ENCODE data around the gene SPATS2L.

SPATS2L gene

GRCh38 chr2:200296118-200296517 lies 10.4 kb upstream of the SPATS2L start:
- FAIRE-seq (no peak), DNase-seq (ENCODE audit: low spot score) (no peak)

GRCh38 chr2:200297100-200297499 lies 9.4 kb upstream of the SPATS2L start:
- FAIRE-seq (no peak), DNase-seq (ENCODE audit: low spot score) (no peak)

GRCh38 chr2:200297989-200298388 lies 8.5 kb upstream of the SPATS2L start:
- no peak for FAIRE-seq
- no peak for DNase-seq (ENCODE audit: low spot score)

DNA sequence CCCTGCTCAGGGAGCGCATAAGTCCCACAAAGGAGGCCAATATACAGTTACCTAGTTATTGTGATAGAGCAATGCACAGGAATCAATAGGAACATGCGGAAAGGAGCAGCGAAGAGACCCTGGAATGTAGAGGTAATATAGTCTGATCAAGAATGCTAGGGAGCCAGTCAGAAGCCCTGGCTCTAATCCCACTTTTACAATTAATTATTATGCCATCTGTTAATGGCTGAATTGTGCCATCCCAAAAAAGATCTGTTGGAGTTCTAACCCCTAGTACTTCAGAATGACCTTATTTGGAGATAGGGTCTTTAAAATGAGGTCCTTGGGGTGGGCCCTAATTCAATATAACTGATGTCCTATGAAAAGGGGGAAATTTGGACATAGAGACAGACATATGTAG lies 7.7 kb upstream of the SPATS2L start:
- FAIRE-seq (no peak), DNase-seq (ENCODE audit: low spot score) (no peak)

DNA sequence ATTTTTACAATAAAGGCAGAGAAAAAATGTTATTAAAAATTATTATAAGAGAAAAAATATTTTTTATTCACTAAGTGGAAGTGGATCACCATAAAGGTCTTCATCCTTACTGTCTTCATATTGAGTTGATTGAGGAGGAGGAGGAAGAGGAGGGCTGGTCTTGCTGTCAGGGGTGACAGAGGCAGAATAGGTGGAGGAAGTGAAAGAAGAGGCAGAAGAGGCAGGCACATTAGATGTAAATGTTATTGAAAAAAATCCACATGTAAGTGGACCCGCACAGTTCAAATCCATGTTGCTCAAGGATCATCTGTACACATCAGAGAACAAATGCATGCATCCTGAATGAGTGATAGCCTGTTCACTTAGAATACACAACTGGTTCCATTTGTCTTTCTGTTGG lies 6.4 kb upstream of the SPATS2L start:
- FAIRE-seq (no peak), DNase-seq (ENCODE audit: low spot score) (no peak)

DNA sequence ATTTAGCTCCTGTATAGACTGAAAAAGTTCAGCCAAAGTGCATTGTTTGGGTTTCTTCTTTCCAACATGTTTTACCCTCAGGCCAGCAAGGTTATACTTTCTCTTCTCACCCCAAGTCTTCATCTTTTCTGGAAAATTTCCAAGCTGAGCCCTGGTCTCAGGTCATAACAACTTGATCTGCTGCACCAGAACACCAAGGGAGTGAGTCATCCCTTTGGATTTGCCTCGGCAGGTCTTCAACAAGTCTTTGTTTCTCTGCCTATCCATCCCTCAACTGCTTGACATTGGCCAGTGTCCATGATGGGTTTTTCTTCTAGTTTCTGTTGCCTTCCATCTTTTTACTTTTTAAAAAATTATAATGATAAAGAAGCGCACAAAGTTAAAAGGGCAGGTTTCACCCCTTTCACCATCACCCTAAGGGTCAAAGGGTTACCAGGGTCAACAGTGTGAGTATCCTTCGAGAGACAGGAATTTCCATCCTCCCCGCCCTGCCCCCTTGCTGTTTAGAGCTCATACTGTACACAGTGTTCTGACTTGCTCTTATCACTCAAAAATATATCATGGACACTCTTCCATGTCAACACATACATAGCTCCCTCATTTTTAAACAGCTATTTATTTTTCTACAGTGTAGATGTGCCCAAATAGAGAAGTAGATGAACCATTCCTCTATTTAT lies 5.7 kb upstream of the SPATS2L start:
- DNase-seq (ENCODE audit: low spot score): peak; percentile 85
- FAIRE-seq: peak; percentile 92

- no peak for DNase-seq (ENCODE audit: low spot score)
- FAIRE-seq: peak; percentile 78
Measured at GRCh38 chr2:200301953-200302858, 4.3 kb upstream of the SPATS2L start.

DNA sequence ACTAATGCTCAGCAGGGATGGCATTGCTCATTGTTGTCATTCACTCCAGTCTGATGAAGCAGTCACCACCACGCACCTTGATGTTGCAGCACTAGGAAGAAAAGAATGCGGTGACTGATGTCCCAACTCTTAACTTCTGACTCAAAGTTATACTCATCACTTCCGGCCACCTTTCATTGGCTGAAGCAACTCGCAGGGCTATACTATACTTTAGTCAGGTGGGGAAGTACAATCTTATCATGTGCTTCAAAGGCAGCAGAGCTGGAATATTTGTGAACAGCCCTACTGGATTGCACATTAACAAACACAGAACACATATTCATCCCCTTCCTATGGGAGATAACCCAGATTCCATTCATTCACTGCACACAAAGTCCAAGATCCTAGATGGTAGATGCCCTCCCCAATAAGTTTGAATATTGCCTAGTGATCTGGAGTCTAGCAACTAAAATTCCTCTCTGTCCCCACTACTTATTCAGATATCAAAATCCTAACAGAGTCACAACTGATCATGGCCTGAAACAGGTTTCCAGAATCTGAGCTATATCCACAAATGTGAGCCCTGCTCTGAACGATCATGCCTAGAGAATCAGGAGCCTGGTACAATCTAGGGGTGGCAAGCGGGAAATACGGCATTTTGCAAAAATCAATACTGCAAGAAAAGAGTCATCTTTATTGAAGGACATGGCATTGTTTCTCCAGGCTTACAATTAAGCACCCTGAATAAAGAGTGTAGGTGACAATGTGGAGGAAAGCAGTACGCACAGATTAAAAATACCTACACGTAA lies 3.4 kb upstream of the SPATS2L start:
- DNase-seq (ENCODE audit: low spot score): peak; percentile 96
- FAIRE-seq: peak; percentile 89

DNA sequence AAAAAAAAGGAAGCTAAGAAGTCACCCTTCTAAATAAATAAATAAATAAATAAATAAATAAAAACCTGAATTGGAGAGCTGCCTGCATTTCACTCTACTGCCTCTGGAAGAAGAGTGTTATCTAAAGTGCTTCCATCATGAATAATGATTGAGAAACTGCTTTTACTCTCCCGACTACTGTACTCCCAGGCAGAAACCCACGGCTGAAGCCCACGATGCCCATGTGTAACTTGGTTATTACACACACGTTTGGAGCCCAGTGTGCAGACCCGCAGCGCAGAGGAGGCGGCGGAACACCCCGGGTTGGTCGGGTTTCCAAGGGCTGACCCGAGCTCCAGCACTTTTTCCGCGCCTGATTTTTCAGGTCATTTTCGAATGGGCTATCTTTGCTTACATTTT lies 697 bp upstream of the SPATS2L start:
- no peak for FAIRE-seq
- peak; percentile 30 for DNase-seq (ENCODE audit: low spot score)

GRCh38 chr2:200306931-200307723 lies 634 bp downstream of the SPATS2L start:
- no peak for FAIRE-seq
- DNase-seq (ENCODE audit: low spot score): peak; percentile 34

- DNase-seq (ENCODE audit: low spot score) (no peak), FAIRE-seq (peak; percentile 35)
Measured at GRCh38 chr2:200307724-200308545, 1.4 kb downstream of the SPATS2L start.

DNA sequence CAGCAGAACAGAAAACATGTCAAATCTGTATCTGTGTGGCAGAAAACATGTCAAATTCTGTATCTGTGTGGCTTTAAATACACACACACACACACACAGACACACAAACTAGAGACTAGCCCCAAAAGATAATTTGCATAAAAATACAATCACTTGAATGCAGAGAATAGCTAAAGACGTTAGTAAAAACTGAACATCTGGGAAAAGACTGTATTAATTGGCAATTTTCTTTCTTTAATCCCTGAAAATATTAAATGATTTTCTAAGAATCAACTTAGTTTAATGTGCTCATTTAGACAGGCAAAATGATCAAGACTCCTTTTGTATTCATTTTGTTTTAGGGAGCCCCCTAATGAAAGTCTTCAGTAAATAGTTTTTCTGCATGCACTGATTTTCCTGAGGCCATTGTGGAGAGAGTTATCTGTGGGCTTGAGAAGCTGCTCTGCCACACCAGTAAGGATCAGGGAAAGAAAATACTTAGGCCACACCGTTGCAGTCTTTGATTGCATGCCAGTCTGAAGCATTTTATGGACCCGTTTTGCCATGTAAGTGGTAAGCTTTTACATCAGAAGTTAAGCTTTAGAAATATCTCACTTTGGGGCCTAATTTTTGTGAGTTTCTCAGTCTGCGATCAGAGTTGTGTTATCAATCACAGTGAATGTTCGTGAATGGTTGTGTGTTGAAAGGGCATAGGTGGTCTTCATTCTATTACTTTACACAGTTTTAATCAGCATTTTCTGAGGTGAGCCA lies 2.2 kb downstream of the SPATS2L start:
- FAIRE-seq: peak; percentile 15
- no peak for DNase-seq (ENCODE audit: low spot score)

DNA sequence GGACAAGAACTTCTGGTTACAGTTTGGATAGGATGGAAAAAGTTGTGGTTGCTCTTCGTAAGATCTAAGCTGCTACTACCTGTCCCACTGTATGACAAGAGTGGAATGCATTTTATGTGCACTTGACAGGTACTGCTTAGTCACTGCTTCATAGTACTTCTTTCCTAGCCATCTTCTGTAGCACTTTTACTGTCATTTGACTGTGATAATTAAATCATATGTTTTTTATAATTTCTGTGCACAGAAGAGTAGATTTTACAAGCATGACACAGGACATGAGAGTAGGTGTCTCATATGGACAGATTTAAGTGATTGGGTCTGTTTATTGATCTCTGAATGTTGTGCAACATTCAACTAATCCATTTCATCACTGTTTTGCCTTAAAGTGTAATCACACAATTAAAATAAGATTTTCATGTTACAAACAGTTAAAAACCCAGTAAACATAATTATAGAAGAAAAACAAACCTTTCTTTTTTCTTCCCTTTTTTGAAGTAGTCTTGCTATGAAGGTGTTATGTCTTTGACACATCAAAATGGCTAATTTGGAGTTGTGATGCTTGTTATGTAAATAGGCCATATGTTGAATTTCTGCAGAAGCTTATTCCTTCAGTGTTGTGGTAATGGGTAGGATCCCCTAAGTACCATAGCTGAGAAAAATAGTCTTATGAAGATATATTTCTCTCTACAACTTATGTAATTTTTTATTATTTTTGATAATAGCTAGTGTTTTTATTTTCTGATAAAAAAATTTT lies 3.0 kb downstream of the SPATS2L start:
- FAIRE-seq (no peak), DNase-seq (ENCODE audit: low spot score) (no peak)

DNA sequence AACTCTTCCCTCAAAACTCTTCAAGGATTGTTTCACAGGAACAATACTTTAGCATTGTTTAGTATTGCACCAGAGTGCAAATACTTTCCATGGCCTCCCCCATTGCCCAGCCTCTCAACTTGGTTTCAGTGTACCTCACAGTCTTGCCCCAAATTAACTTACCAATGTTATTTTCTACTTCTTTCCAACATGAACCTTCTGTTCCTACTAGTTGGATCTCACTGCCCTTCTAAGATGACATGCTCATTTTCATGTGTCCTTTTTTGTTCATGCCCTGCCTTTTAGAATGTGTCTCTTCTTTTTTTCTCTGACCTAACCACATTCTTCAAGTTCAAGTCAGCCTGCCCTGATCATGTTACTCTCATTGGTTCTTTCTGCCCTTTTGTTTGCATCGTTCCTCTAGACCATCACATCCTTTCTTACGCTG lies 4.1 kb downstream of the SPATS2L start:
- DNase-seq (ENCODE audit: low spot score) (no peak), FAIRE-seq (no peak)

DNA sequence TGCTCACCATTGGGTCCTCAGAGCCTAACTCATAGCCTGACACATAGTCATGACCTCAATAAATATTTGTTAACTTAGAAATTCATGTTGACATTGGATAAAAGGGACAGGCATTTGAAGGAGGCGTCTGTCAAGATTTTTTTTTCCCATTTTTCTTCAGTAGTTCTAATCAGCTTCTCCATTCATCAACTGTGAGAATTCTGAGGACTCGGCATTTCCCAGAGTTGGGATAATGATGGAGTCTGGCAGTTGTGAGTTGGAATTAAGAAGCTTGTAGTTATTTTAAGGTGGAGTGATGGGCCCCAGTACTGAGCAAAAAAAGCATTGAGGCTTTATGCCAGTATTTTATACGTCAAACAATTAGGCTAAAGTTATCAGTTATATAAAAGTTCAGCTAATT lies 4.6 kb downstream of the SPATS2L start:
- FAIRE-seq: no peak
- DNase-seq (ENCODE audit: low spot score): no peak

GRCh38 chr2:200314976-200315567 lies 8.6 kb downstream of the SPATS2L start:
- DNase-seq (ENCODE audit: low spot score) (no peak), FAIRE-seq (no peak)

- DNase-seq (ENCODE audit: low spot score): no peak
- no peak for FAIRE-seq
Measured at GRCh38 chr2:200317975-200318374, 11.5 kb downstream of the SPATS2L start.

DNA sequence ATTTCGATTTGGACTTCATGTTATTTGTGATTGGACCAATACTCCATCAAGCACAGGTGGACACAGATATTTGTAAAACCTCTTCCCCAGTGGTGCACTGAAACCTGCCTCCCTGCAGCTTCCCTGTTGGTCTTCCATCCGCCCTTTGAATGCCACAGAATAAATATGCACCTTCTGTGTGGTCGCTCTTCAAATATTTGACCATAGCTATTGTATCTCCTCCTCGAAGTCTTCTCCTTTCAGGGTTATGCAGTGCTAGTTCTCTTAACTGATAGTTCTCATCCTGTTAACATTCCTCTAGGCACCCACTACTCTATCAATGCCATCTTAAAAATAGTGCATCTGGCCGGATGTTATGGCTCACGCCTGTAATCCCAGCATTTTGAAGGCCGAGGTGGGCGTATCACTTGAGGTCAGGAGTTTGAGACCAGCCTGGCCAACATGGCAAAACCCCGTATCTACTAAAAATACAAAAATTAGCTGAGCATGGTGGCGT lies 12.5 kb downstream of the SPATS2L start:
- FAIRE-seq: no peak
- no peak for DNase-seq (ENCODE audit: low spot score)
